SKM-1 (cell line): ENCODE data around the gene GRPEL2.

Source experiments
- DNase-seq: peaks from one replicate; lab custom pipeline; 2025; ENCODE audit not compliant: unreplicated experiment; lab: John Stamatoyannopoulos, UW

GRPEL2 gene, protein sequence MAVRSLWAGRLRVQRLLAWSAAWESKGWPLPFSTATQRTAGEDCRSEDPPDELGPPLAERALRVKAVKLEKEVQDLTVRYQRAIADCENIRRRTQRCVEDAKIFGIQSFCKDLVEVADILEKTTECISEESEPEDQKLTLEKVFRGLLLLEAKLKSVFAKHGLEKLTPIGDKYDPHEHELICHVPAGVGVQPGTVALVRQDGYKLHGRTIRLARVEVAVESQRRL

DNA sequence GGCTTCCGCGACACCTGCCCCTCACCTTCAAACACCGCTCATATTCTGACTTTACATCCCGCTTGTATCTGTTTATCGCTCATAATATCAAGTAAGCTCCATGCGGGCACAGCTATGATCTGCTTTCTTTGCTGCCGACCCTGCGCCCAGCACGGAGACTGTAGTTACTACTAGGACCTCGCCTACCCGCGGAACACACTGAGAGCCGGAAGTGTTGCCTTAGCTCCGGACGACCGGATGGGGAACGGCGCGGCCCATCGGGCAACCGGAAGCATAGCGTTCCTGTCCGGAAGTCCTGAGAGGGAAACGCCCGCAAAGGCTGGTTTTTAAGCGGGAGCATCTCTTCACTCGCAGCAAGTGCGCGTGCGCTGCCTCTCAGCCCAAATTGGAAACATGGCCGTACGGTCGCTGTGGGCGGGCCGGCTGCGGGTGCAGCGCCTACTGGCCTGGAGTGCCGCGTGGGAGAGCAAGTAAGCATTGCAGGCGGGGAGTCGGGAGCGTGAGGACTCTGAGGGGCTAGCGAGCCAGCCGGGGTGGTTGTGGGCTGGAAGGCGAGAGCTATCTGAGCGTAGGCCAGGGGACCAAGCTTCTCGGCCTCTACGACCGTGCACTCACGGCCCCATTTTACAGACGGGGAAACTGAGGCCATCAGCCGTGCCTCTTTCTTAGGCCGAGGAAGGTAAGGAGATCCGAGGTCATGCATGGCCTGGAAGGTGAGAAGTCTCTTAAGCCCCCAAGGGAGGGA, at the start of gene GRPEL2:
Gene GRPEL2 (plus strand): TSS at position 353 of the 745 bp plus-strand sequence. CDS start 41 bp downstream, at position 394.
- peak; percentile 95 for DNase-seq

DNA sequence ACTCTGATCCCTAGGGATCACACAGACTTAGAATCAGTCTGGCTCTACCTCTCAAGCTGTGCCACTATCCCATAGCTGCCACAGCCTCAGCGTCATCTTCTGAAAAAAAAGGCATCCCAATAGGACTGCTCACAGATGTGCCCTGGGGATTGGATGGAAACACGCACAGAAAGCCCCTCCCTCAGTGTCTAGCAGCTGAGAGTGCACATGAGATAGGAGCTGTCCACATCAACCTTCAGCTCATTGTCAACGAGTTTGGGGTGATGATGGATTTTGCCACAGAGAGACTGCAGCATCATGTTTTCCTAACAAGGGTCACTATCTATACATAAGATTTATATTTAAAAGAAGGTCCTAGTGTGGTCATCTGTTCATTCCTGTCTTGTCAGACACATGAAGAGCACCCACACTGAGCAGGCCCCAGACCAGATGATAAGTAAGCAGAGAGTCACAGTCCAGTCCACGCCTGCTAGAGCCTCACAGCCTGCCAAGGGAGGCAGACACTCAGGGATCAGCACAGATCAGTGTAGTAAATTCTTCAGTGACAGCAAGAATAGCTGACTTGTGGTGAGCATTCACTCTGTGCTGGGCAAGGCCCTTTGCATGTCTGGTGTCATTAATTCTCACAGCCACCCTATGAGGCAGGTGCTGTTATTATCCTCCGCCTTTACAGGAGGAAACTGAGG, 47.8 kb upstream of the GRPEL2 start:
- DNase-seq: no peak

DNA sequence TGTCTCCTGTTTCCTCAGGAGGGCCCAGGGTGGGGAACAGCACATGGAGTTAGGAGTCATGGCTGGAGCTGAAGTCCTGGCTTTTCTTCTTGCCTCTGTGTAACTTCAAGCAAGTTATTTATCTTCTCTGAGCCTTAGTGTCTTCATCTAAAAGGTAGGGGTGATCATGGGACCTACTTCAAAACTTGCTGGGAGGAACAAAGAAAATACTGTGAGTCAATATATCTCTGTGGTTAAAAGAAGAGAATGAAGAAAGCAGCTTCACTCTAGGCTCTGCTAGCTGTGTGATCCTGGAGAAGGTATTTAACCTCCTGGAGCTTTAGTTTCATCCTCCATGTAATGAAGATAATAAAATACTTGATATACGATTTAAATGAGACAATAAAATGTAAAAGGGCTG, 47.1 kb upstream of the GRPEL2 start:
- DNase-seq: no peak

DNA sequence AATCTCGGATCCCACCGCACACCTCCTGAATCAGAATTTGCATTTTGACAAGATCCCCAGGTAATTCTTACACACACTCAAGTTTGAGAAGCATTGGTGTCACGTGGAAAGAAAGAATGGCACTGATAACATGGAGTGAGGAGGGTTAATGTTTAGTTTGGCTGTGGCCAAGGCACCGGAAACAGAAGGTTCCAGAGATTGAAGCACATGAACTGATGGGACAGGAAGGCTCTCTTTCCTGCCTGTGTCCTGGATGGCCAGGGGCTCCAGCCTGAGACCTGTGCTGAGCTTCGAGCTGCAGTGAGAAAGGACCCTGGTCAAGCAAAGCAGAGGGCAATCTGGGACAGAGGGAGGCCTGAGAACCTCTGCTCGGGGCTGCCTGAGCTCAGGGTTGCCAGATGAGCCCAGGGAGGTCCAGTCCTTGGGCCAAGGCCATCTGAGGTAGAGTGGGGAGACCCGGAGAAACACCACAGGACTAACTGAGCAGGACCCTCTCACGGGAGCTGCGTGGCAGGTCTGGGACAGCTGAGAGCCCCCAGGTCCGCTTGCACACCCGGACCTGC, 46.4 kb upstream of the GRPEL2 start:
- DNase-seq: no peak

DNA sequence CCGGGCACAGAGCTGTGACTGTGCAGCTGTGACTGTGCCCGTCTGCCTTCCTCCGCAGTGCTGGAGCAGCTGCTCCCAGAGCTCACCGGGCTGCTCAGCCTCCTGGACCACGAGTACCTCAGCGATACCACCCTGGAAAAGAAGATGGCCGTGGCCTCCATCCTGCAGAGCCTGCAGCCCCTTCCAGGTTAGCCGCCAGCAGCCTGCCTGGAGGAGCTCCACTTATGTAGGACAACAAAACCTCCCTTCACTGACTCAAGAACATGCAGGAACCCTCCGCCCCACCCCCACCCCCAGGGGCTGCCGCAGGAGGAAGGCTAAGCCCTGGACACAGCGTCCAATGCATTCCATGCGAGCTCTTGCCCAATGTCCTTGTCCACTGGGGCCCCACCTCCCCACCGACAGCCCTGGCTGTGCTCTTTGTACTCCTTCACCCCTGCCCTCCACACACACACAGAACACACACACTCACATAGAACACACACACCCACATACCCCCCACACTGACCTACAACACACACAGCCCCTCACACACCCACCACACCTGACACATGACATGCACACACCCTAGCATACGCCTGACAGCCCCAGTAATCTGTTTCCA, 45.7 kb upstream of the GRPEL2 start:
- no peak for DNase-seq

DNA sequence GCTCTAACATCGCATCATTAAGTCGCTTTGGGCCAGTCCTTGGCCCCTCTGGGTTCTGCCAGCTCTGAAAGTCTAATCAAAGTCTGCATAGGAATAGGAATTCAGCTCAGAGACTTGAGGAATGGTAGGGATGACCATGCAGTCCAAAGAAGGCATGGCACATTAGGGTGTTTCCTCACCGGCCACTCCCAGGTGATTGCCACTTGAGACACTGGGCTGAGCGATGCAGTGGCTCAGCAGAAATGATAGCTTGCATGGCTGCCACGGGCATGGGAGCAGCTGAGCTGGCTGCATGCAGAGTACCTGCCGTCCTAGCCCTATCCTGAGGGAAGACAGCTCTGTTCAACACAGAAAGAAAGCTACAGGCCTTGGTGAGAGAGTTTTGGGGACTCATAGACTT, 44.9 kb upstream of the GRPEL2 start:
- no peak for DNase-seq

DNA sequence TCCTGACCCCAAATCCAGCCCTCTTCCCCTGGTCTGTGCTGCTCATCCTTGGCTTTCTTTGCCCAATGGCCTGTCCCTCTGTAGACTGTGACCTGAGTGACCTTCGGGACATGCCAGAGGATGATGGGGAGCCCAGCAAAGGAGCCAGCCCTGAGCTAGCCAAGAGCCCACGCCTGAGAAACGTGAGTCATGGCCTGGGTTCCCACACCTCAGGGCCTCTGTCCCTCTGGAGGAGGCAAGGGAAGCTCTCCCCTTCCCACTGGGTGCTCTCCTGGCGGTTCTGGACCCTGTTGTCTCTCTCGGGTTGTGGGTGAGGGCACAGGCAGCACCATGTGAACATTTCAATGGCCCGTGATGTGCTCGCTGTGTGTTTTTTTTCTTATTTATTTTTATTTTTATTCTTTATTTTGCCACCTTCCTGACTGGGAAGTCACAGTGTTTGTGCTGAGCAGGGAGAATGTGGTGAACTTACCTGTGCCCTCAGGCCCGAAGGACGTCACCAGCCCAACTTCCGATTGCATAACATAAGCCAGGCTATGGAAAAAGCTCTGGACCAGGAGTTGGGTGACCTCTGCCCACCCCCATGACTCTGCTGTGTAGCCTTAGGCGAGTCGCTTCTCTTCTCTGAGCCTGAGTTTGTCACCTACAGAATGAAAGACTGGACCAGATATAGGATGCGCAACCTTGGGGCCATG, 44.1 kb upstream of the GRPEL2 start:
- DNase-seq: no peak

DNA sequence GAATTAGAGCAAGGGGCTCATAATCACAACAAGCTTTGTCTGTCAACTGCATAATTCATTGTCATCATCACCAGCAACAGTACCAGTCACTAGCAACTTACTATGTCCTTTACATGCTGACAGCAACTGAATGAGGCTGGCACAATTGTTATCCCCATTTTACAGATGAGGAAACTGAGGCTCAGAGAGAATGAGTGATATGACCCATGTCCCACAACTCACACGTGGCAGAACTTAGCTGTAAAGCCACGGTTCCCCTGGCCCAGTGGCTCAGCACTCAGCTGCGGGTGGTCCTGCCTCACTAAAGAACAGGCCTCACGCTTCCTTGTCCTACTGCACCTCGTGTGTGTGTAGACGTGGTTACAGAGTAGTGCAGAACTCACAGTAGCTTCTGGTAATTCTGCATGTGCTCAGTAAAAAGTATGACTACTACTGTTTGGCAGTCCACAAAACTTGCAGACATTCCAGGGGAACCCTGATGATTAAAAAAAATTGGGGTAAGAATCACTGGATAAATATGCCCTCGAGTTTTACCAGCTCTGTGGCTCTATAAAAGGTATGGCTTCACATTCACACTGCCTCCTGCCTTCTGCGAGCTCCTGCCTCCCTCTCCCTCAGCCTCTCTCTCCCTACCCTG, 43.4 kb upstream of the GRPEL2 start:
- no peak for DNase-seq

DNA sequence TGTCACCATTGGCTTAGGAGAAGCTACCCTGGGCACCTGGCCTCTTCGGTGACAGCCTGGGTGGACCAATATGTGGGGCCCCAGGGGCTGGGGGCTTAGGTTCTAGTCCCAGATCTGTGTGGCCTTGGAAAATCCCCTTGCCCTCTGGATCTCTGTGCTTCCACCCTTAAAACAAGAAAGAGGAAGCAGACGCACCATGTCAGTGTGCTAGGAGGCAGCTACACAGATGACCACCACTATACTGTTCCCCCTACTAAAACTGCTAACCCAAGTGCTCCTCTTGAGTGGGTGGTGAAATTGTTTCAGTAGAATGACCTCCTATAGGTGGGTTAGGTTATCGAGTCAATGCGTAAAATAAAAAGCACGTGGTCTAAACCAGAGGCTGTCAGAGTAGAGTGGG, 42.7 kb upstream of the GRPEL2 start:
- DNase-seq: no peak

DNA sequence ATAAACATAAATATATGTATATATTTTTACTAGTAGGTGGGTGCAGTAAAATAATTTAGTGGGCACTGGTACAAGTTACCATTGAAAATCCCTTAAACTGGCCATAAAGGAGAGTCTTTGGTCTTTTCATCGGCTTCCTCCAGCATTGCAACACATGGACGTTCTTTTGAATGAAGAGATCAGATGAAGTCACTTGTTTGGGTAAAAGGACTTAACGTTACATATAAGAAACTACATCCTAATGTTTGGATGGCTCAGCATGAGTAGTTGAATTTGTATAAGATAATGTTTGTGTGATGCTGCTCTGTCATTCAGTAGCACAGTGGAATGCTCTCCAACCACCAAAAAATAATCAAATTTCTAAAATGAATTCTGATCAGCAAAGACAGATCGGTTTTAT, 42.1 kb upstream of the GRPEL2 start:
- no peak for DNase-seq

DNA sequence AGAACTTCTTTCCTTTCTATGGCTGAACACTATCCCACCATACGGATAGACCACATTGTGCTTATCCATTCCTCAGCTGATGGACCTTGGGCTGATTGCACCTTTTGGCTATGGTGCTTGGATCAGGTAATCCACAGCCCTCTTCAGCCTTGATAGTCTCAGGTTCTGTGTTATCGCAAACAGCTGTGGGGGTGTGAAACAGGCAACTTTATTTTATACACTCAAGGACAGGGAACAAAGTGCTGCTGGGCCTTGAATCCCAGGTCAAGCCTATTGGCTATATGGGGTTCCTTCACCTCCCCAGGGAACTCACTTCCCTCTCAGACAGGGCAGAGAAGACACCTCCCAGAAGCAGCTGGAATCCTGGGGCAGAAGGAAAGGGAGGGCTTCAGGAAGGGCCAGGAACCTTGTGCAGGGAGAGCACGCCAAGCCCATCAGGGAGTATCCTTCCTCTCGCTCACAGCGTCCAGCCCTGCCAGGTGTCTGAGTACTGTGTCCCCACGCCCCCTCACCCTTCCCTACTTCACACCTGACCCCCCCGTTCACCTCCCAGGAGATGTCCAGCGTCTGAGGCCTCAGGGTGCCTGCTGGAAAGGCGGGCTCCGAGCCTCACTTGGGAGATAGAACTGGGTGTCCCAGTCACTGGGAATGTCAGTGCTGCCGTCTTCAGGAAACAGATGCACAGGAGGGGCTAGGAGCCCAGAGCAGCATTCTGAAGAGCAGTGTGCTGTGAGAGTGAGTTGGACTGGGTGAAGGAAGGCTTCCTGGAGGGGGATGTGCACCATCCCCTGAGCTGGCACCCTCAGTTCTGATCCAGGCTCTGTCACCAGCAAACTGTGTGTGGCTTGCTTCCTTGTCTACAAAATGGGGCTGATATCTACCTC, 40.9 kb upstream of the GRPEL2 start:
- no peak for DNase-seq

DNA sequence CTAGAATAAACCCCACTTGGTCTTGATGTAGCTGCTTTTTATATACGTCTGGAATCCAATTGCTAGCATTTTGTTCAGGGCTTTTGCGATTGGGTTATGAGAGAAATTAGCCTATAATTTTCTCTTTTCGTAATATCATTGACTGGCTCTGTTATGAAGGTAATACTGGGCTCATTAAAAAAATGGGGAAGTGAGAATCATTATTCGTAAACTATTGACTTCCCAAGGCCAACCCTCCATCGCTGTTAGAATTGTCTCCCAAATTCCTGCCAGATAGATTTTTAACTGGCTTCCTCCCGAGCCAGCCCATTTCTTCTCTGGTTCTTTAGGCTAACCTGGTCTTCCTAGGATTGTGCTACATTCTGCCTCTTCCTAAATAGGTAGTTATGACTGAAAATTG, 35.9 kb upstream of the GRPEL2 start:
- no peak for DNase-seq

DNA sequence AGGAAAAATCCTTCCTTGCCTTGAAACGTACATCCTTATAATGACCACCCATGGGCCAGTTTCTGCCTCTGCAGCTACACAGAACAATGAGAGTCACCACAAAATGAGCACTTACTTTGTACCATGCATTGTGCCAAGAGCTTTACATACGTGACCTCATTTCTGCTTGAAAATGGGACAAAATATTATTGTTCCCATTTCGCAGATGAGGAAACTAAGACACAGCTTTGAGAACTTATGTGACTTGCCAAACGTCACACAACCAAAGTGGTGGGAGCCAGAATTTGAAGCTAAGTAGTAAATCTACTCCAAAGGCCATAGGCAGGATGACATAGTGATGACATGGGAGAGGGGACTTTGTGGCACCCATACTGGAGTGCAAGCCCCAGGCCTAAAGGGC, 34.8 kb upstream of the GRPEL2 start:
- no peak for DNase-seq

DNA sequence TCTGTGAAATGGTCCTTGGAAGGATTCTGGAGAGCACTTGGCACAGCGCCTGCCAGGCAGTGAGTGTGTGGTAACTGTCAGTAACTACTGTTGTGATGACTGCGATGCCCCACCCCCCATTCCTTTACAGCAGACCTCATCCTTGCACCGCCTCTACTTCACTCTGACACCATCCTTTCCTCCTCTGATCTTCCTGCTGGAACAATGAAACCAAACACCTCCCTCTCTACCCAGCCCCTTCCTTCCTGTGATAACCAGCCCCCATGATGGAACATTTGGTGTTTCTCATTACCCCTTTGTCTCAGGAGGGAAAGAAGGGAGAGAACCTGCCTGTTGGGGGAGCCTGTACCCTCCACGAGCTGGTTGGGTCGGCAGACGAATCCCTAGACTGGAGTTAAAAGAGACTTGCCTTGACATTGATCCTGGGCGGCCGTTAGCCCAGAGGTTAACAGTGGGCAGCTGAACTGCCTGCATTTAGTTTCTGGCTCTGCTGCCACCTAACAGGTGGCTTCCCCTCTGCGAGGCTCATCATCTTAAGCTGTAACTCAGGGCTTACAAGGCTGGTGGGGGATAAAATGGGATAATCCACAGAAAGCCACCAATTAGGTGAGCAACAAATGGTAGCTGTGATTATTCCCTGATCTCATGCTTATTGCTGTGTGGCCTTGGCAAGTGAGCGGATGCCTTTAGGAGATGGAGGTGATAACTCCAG, 34.2 kb upstream of the GRPEL2 start:
- no peak for DNase-seq

DNA sequence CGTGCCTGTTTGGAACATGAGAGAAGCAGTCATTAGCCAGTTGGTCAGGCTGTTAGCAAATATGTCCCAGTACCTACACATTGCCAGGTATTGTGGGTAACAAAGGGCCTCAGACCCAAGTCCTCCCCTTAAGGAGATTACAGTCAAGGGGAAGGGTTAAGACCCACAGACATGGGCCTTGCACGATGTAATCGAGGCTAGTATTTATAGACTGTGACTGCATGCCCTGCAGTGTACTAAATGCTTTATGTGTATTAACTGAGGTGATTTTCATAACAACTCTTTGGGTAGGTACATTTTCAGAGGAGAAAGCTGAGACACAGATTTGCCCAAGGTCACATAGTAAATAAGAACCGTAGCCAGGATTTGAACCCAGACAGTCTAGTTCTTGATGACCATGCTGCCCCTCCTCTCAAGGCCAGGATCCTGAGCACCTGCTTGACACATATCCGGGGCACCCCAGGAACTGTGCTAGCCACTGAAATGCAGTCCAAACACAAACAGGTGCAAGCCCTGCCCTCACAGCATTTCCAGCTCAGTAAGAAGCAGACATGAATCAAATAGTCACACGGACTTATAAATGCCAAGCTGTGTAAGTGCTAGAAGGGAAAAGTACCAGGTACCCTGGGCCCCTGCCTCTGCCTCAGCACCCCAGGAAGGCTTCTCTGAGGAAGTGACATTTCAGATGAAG, 32.0 kb upstream of the GRPEL2 start:
- DNase-seq: no peak

DNA sequence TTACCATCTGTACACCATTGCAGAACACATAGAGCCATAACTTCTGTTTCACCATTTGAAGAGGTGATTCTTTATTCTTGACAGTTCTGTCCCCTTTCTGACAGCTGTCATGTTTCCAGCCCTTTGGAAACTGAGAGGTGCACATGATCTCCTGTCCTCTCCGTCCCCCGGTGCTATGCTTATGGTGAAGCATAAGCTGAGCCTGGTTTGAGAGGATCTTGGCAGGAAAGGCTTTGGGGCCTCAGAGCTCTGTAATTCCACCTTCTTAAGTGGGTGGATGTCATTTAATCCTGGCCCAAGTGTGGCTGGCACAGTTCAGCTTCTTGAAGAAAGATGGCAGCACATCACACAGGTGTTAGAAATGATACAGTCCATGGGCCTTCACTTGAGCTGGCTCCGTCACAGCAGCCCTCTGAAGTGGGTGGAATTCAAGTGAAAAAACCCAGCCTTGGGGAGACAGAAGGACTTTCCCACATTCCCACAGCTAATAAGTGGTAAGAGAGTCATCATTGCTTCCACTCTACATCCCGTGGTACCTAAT, 30.7 kb upstream of the GRPEL2 start:
- no peak for DNase-seq

DNA sequence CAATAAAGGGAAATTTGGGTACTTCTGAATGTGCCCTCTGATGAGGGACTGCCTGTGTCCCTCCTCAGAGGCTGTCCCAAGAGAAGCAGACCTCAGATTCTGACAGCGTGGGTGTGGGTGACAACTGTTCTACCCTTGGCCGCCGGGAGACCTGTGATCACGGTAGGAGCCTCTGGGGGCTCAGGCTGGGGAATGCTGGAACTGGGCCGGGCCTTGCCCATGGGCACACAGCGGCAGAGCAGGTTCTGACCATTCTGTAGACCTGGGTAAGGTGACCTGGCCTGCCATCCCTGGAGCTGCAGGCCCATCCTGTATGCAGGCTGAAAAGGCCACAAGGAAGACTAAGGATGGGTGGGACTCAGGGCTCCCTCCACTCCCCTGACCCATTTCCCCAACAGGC, 29.5 kb upstream of the GRPEL2 start:
- no peak for DNase-seq
